Right lobe of liver (tissue), 4 donors: ENCODE measurements around the gene RANBP3.

ENCODE experiments used
- POLR2A ChIP-seq: fragments of 450-650 bp; IDR thresholded peaks from one replicate; pipeline ENCODE4 v1.6.1; 2017; ENCODE audit warnings: antibody characterized with exemption, mild to moderate bottlenecking
- TF ChIP-seq, protein P1 (sequence below), 4 donors: fragments of 200-600 bp in 3 of 4; fragments of 450-650 bp in 1 of 4; IDR thresholded peaks; one replicate each; pipeline versions ENCODE4 v1.5.1 to v1.8.0; 2016 to 2022; ENCODE audit warnings: antibody characterized with exemption in 4 of 4, mild to moderate bottlenecking in 2 of 4
- donor health status: DM: no; HTN: no; CAD: no.
- donor health status: DM: no; HTN: no; CAD: no.
- donor health status: DM: no; HTN: yes; CAD: no.

DNA sequence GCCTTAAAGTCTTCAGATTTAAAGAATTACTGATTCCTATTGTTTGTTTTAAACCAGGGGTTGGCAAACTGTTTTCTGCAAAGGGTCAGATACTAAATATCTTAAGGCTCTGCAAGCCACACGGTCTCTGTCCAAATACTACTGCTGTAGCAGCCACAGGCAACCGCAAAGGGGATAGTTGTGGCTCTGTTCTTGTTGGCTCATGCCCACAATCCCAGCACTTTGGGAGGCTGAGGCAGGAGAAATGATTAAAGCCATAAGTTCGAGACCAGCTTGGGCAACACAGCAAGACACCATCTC lies 22.4 kb downstream of the RANBP3 start:
- TF ChIP-seq, protein P1, sequence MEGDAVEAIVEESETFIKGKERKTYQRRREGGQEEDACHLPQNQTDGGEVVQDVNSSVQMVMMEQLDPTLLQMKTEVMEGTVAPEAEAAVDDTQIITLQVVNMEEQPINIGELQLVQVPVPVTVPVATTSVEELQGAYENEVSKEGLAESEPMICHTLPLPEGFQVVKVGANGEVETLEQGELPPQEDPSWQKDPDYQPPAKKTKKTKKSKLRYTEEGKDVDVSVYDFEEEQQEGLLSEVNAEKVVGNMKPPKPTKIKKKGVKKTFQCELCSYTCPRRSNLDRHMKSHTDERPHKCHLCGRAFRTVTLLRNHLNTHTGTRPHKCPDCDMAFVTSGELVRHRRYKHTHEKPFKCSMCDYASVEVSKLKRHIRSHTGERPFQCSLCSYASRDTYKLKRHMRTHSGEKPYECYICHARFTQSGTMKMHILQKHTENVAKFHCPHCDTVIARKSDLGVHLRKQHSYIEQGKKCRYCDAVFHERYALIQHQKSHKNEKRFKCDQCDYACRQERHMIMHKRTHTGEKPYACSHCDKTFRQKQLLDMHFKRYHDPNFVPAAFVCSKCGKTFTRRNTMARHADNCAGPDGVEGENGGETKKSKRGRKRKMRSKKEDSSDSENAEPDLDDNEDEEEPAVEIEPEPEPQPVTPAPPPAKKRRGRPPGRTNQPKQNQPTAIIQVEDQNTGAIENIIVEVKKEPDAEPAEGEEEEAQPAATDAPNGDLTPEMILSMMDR (IDR thresholded peaks at IDR 0.05), result no peak
- no peak for TF ChIP-seq POLR2A
